Astrocyte (in vitro differentiated cells and primary cell): ENCODE measurements around the gene FBXL12.

Source experiments
- EZH2 ChIP-seq: IDR thresholded peaks from 2 replicates; pipeline ENCODE4 v1.6.1; 2012; ENCODE audit warnings: mild to moderate bottlenecking, low read length, inconsistent platforms; ENCODE audit not compliant: insufficient read depth
- TF ChIP-seq, protein P1 (sequence below): IDR thresholded peaks from 2 replicates; pipeline ENCODE4 v1.5.1; 2011; ENCODE audit warnings: low read depth, mild to moderate bottlenecking, inconsistent platforms, low read length, moderate library complexity; ENCODE audit not compliant: insufficient read depth

DNA sequence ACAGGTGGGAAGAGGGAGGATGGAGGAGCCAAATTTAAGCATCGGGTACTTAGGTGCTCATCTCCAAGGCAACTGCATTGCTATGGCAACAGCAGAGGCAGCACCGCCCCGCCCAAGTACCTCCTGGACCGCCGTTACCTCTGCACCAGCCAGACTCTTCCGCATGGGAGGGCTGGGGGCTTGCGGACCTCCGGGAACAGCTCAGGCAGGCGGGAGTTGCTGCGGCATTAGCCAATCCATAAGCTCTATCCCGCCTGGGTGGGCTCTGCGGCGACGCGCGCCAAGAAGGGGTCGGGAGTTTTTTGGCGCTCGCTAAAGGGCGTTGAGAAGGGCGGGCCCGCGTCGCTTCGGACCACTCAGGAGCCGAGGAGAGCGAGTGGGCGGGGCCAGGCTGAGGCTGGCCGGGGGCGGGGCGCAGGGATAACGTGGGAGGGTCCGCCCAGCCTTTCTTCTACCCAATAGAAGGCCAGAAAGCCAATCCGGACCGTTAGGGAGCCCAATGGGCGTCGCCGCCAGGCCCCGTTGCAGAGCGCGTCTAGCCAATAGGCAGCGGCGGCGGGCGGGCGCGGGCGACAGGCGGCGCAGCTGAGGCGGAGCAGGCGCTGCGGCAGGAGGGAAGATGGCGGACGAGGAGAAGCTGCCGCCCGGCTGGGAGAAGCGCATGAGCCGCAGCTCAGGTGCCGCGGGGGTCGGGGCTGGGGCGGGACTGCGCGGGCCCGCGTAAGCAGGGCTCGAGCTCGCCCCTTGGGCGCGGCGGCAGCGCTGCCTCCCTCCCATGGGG, 16.0 kb upstream of the FBXL12 start, which contains the start of gene PIN1:
- TF ChIP-seq, protein P1, sequence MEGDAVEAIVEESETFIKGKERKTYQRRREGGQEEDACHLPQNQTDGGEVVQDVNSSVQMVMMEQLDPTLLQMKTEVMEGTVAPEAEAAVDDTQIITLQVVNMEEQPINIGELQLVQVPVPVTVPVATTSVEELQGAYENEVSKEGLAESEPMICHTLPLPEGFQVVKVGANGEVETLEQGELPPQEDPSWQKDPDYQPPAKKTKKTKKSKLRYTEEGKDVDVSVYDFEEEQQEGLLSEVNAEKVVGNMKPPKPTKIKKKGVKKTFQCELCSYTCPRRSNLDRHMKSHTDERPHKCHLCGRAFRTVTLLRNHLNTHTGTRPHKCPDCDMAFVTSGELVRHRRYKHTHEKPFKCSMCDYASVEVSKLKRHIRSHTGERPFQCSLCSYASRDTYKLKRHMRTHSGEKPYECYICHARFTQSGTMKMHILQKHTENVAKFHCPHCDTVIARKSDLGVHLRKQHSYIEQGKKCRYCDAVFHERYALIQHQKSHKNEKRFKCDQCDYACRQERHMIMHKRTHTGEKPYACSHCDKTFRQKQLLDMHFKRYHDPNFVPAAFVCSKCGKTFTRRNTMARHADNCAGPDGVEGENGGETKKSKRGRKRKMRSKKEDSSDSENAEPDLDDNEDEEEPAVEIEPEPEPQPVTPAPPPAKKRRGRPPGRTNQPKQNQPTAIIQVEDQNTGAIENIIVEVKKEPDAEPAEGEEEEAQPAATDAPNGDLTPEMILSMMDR = no peak
- TF ChIP-seq EZH2 = no peak
